ENCODE measurements around the gene RACGAP1. TPM values are rescaled to one million over a fixed set of nuclear protein-coding genes. Genes with fewer than 3 reads are reported as not detected.

RACGAP1 gene
- total and polyA plus RNA-seq, 2 of the 8 experiments (the other 6 are each of a cell fraction or from before 2014, with no cell fraction given) = 18.0 to 66.3 TPM

DNA sequence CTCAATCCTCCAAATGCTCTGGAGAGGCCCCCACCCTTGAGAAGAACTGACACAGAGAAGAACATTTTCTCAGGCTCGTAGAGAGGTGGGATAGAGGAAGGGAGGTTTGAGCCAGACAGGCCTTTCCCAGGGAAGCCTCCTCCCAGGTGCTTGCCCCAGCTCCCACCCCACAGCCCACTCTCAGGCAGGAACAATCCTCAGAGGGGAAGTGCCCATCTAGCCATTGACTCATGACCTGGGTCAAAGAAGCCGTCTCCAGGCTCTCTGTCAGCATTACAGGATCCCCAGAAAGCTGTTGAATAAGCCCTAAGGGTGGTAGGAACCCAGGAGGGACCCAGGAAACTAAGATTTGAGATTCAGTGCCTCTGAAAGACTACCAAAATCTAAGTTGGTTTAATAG lies 48.7 kb downstream of the RACGAP1 start:
- Histone ChIP-seq H2BK20ac (ENCODE audit: low read length) (no peak overlapping the region), H3K4me3 (ENCODE audit: extremely low read depth in 1 of 4, insufficient read depth in 2 of 4, low read depth in 3 of 4, low read length in 4 of 4) (no peak overlapping the region), H3K9me3 (ENCODE audit: insufficient read depth in 2 of 2, low read depth in 1 of 2, low read length in 1 of 2) (no peaks in the 10 kb centered on the region), H3K23ac (ENCODE audit: insufficient read length) (no peak overlapping the region), H3K23me2 (ENCODE audit: low read depth, low read length) (no peaks in the 10 kb centered on the region), H2BK12ac (ENCODE audit: low read depth, low read length) (no peak overlapping the region), H2BK120ac (replicated peaks; ENCODE audit: low read depth, low read length) (no peak overlapping the region), H3K27ac (ENCODE audit: low read depth, low read length) (no peak overlapping the region), H3K36me3 (ENCODE audit: control insufficient read depth in 2 of 4, insufficient read depth in 4 of 4, low read length in 3 of 4) (no peaks in the 10 kb centered on the region), H2AK5ac (ENCODE audit: low read depth, low read length) (no peak overlapping the region), H4K8ac (ENCODE audit: extremely low read depth, insufficient read depth, low read length) (no peak overlapping the region), H3K27me3 (replicated peaks in 1 of 4; ENCODE audit: control insufficient read depth in 3 of 4, extremely low read depth in 1 of 4, insufficient read depth in 3 of 4, low read length in 3 of 4) (no peaks in the 10 kb centered on the region), H4K5ac (ENCODE audit: insufficient read length, low read depth, low read length) (no peak overlapping the region), H2AFZ (ENCODE audit: low read length) (no peak overlapping the region), H3K14ac (ENCODE audit: insufficient read length) (no peak overlapping the region), H3K56ac (replicated peaks; ENCODE audit: insufficient read length, low read depth, low read length) (no peak overlapping the region), H3K4me1 (replicated peaks in 1 of 4; ENCODE audit: control insufficient read depth in 3 of 4, insufficient read depth in 4 of 4, low read length in 3 of 4) (peaks cover 0 to 9% (median 3%) of the 10 kb centered on the region in 4 experiments; a peak in 4 of 7 replicates), H3K4ac (replicated peaks; ENCODE audit: insufficient read length, low read depth, low read length) (no peak overlapping the region), H3K9ac (replicated peaks in 1 of 4; ENCODE audit: extremely low read depth in 1 of 4, low read depth in 3 of 4, low read length in 3 of 4) (no peak overlapping the region), H4K91ac (replicated peaks; ENCODE audit: insufficient read length, low read length) (no peak overlapping the region), H3K79me1 (ENCODE audit: low read depth, low read length) (no peaks in the 10 kb centered on the region), H2BK5ac (ENCODE audit: low read depth, low read length) (no peak overlapping the region), H2BK15ac (ENCODE audit: low read length) (no peak overlapping the region), H3K18ac (ENCODE audit: extremely low read depth, low read length) (no peak overlapping the region), H4K20me1 (replicated peaks in 1 of 2; ENCODE audit: control insufficient read depth in 1 of 2, insufficient read depth in 2 of 2, low read length in 2 of 2) (no peaks in the 10 kb centered on the region), H3K4me2 (ENCODE audit: insufficient read depth in 1 of 2, low read depth in 2 of 2, low read length in 2 of 2) (no peak overlapping the region), H3K79me2 (ENCODE audit: control insufficient read depth in 1 of 2, insufficient read depth in 2 of 2, low read length in 2 of 2) (no peaks in the 10 kb centered on the region)
- DNase-seq (ENCODE audit: low read depth in 1 of 2, low spot score in 2 of 2) (no peak), FAIRE-seq (no peak)
- ChIA-PET CTCF (ENCODE audit: partially characterized antibody) (interaction anchor here (1.0 to 23.0 kb wide), 7 partner anchors 4 to 92 kb away, joined by 3 to 420 read pairs (median 8); partner anchors contain the start of genes AQP5, AQP6 and ASIC1), POLR2A (ENCODE audit: partially characterized antibody) (no interaction called here)
- WGBS, 2 experiments (ENCODE audit: extremely low coverage in 1 of 2, insufficient coverage in 1 of 2, insufficient read length in 1 of 2, insufficient replicate concordance in 2 of 2, low coverage in 1 of 2, low lambda C conversion rate in 2 of 2, missing lambda C conversion rate in 1 of 2) = 100% methylated on average over 2 of the region's 2 CpGs; no CpG with 5 or more reads in 1 of the 2 experiments
- TF ChIP-seq RXRA (IDR thresholded peaks at IDR 0.05; ENCODE audit: insufficient read depth, low read depth, low read length) = no peak
- no peak for TF ChIP-seq SAP30 (IDR thresholded peaks at IDR 0.05; ENCODE audit: insufficient read depth, insufficient replicate concordance, low read length)
- TF ChIP-seq BCL11A (IDR thresholded peaks at IDR 0.05; ENCODE audit: low read depth in 2 of 2, low read length in 2 of 2) = no peak
- no peak for TF ChIP-seq KDM4A (IDR thresholded peaks at IDR 0.05; ENCODE audit: low read depth, low read length, severe bottlenecking)
- no peak for TF ChIP-seq RFX5 (IDR thresholded peaks at IDR 0.05; ENCODE audit: borderline replicate concordance, low read depth, low read length)
- no peak for TF ChIP-seq CTCF (IDR thresholded peaks at IDR 0.05; ENCODE audit: control extremely low read depth in 1 of 3, insufficient read depth in 1 of 3, low read depth in 1 of 3, low read length in 3 of 3)
- TF ChIP-seq EP300 (IDR thresholded peaks at IDR 0.05; ENCODE audit: borderline replicate concordance in 1 of 2, low read depth in 2 of 2, low read length in 2 of 2) = no peak
- TF ChIP-seq RAD21 (IDR thresholded peaks at IDR 0.05 in 1 of 2, conservative IDR thresholded peaks at IDR 0.05 in 1 of 2; ENCODE audit: low read depth in 2 of 2, low read length in 2 of 2) = no peak
- TF ChIP-seq BACH1 (IDR thresholded peaks at IDR 0.05; ENCODE audit: low read length) = no peak
- TF ChIP-seq TAF1 (IDR thresholded peaks at IDR 0.05; ENCODE audit: low read depth, low read length) = no peak
- TF ChIP-seq POLR2AphosphoS5 (IDR thresholded peaks at IDR 0.05; ENCODE audit: low read depth, low read length) = no peak
